Stimulated activated CD4-positive, alpha-beta T cell treated with anti-CD3 and anti-CD28 coated beads, Interleukin-15, amount 100 ng/mL, for 24 hours (primary cell): Measurements from ENCODE around the gene SCAI.
A peak's percentile ranks its signal among the peaks of the same experiment; 100 is the strongest.
"Not testable (repeated sequence)": the region's sequence is repeated elsewhere in the genome, so short reads cannot be mapped to it uniquely, and the experiment has no call there.

Experiments used
- DNase-seq: peaks from one replicate; pipeline ENCODE4 v3.0.0-alpha.2; 2020

The SCAI gene

DNA sequence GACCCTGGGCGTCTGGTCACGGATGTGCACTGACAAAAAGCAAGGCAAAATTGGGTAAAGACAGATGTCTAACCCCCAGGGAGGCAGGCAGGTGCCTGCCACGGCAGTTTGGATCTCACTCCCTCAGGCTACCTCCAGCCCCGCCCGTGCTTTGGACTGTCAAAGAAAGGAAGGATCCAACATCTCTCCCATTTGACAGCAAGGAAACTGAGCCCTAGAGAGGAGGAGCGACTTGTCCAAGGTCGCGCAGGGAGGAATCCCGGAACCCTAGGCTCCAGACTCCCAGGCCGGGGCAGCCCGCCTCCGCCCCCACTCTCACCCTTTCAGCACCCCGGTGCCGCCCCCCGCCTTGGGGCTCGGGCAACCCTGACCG, 202.8 kb downstream of the SCAI start:
- DNase-seq: no peak

GRCh38 chr9:124939944-124940343, 203.4 kb downstream of the SCAI start:
- no peak for DNase-seq

GRCh38 chr9:124934290-124934689, 209.0 kb downstream of the SCAI start:
- no peak for DNase-seq

GRCh38 chr9:124932333-124932732, 211.0 kb downstream of the SCAI start:
- no peak for DNase-seq

DNA sequence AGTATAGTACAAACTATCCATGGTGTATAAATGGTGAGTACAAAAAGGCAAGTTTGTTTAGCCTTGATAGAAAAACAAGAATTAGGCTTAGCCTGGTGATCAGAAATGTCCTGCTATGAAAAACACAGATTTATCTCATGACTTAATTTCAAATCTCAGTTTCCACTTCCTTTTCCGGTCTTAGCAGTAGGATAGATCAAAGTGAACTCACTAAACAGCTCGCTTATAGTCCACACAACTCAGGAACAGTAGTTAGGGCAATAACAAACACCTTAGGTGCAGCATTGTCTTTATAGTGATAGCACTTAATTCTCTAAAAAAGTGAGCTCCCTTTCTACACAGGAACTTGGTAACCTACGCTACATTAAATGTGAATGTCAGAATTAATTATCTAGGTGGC, 213.9 kb downstream of the SCAI start:
- no peak for DNase-seq

GRCh38 chr9:124928116-124928515, 215.2 kb downstream of the SCAI start:
- DNase-seq: no peak

DNA sequence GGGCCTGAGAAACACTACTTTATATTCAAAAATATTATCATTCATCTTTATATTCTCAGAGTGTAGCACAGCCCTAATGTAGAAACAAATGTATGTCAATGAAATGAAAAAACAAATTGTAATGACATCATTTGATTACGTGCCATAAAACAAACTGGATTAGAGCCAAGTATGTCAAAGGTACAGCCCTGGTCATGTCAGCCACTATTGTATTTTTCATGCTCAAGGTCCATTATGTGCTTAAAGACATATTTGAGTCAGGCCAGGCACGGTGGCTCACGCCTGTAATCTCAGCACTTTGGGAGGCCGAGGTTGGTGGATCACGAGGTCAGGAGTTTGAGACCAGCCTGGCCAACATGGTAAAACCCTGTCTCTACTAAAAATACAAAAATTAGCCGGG, 222.9 kb downstream of the SCAI start:
- DNase-seq: not testable (repeated sequence)

GRCh38 chr9:124914753-124915405, 228.4 kb downstream of the SCAI start:
- no peak for DNase-seq

GRCh38 chr9:124913378-124913777, 229.9 kb downstream of the SCAI start:
- no peak for DNase-seq

DNA sequence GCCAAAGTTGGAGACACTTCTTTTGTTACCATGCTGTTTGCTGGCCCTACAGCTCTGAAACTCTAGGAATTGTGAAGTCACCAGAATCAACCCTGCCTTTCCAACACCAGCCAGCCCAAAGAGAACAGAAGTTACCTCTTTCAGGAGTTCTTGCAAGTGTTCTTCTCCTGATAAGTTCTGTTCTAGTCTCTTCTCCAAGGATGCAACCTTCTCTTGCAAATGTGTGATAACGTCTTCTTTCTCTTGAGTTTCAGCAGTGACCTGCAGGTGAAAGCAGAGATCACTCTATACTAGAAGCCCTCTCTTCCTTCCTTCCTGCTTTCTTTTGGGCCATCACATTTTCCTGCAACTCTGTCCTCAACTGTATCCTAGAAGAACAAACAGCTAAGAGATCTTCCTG, 231.6 kb downstream of the SCAI start:
- no peak for DNase-seq

DNA sequence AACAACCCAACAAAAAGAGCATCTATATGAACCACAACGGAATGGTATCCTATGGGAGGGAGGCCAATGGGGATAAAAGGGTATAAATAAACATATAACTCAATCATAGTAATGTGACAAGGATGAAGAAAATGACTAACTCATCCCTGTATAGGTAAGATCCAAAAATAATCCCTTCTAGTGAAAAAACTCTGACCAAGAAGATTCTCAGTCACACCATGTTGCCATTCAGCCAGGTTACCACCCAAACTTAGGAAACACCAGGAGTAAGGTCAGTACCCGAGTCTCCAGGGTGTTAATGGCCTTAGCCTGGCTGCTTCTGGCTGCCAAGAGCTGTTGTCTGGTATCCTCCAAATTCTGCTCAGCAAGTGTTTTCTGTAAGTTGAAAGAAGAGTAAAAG, 235.2 kb downstream of the SCAI start:
- no peak for DNase-seq

GRCh38 chr9:124906966-124907365, 236.4 kb downstream of the SCAI start:
- no peak for DNase-seq

- no peak for DNase-seq
These were observed 243.5 kb downstream of the SCAI start for GRCh38 chr9:124899845-124900244.

- no peak for DNase-seq
These were observed 245.5 kb downstream of the SCAI start for GRCh38 chr9:124897570-124898460.

GRCh38 chr9:124894741-124895170, 248.6 kb downstream of the SCAI start:
- DNase-seq: peak; percentile 18

DNA sequence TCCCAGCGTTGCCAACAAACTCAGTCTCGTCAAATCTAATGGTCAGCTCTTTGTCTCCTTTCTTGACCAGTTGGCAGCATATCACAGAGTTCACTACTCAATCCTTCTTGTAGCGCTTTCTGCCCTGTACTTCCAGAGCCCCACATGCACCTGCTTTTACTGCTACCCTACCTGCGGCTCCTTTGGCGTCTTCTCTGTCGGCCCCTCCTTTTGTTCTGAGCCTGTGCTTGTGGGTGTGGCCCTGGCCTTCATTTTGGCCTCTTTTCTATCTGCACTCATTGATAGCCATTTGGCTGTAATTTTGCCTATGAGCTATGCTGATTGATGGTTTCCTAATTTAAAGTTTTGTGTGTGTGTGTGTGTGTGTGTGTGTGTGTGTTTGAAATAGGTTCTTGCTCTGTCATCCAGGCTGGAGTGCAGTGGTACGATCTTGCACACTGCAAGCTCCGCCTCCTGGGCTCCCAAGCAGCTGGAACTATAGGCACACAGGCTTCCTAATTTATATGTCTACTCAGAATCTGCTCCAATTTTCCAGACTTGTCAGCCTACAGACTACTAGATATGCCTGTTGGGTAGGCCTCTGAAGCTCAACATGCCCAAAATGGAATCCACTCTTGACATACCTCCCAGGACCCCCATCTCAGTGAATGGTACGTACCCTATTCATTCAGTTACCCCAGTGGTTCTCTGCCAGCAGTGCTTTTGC, 249.1 kb downstream of the SCAI start:
- DNase-seq: no peak
